KOPT-K1 (cell line): ENCODE measurements around the gene TRIM29.
"Not testable (repeated sequence)": the region's sequence is repeated elsewhere in the genome, so short reads cannot be mapped to it uniquely, and the experiment has no call there.

ENCODE experiments used
- H3K27ac ChIP-seq: fragments of 200-600 bp; sonication (generic); 2 replicates; pipeline ENCODE4 v1.5.1; 2016; ENCODE audit warnings: antibody characterized with exemption, mild to moderate bottlenecking, low read depth, low read length; ENCODE audit not compliant: poor library complexity, severe bottlenecking
- H3K36me3 ChIP-seq: fragments of 200-600 bp; sonication (generic); 2 replicates; pipeline ENCODE4 v1.5.1; 2017; ENCODE audit warnings: antibody characterized with exemption, mild to moderate bottlenecking, low read length, moderate library complexity; ENCODE audit not compliant: insufficient read depth
- H3K9me3 ChIP-seq: fragments of 200-600 bp; sonication (generic); 2 replicates; pipeline ENCODE4 v1.5.1; 2017; ENCODE audit warnings: antibody characterized with exemption, low read length, mild to moderate bottlenecking; ENCODE audit not compliant: insufficient read depth, poor library complexity, severe bottlenecking

The TRIM29 gene, protein sequence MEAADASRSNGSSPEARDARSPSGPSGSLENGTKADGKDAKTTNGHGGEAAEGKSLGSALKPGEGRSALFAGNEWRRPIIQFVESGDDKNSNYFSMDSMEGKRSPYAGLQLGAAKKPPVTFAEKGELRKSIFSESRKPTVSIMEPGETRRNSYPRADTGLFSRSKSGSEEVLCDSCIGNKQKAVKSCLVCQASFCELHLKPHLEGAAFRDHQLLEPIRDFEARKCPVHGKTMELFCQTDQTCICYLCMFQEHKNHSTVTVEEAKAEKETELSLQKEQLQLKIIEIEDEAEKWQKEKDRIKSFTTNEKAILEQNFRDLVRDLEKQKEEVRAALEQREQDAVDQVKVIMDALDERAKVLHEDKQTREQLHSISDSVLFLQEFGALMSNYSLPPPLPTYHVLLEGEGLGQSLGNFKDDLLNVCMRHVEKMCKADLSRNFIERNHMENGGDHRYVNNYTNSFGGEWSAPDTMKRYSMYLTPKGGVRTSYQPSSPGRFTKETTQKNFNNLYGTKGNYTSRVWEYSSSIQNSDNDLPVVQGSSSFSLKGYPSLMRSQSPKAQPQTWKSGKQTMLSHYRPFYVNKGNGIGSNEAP

DNA sequence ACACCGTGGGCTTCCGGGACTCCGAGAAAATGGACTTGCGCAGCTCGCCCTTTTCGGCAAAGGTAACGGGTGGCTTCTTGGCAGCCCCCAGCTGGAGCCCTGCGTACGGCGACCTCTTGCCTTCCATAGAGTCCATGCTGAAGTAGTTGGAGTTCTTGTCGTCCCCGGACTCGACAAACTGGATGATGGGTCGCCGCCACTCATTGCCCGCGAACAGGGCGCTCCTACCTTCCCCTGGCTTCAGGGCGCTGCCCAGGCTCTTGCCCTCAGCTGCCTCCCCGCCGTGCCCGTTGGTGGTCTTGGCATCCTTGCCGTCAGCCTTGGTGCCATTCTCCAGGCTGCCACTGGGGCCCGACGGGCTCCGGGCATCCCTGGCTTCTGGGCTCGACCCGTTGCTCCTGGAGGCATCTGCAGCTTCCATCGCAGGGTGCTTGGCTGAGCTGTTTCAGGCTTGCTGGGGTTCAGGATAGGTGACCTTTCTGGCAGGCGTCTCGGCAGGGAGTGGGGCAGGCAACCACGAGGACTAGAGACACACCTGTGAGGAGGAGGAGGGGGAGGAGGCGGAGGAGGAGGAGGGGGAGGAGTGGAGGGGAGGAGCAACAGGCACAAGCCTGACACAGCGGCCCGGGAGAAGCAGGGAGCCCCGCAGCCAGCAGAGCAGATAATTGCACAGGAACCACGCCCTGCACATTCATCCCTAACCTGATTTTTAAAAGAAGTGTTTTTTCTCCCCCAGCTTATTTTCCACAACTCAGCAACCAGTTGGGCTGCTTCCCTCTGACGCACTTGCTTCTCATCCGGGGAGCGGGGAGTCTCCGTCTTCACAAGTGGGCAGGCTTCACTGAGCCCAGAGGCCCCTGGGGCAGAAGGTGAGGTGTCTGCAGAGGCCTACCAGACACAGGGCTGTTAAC is at the start of gene TRIM29:
Gene TRIM29 (minus strand): TSS at position 503 of the 911 bp plus-strand sequence. CDS start 82 bp downstream, at position 421.
- Histone ChIP-seq H3K27ac (no peak within 1 kb of the TSS), H3K36me3 (no peaks in the 10 kb centered on the region), H3K9me3 (no peaks in the 10 kb centered on the region)

DNA sequence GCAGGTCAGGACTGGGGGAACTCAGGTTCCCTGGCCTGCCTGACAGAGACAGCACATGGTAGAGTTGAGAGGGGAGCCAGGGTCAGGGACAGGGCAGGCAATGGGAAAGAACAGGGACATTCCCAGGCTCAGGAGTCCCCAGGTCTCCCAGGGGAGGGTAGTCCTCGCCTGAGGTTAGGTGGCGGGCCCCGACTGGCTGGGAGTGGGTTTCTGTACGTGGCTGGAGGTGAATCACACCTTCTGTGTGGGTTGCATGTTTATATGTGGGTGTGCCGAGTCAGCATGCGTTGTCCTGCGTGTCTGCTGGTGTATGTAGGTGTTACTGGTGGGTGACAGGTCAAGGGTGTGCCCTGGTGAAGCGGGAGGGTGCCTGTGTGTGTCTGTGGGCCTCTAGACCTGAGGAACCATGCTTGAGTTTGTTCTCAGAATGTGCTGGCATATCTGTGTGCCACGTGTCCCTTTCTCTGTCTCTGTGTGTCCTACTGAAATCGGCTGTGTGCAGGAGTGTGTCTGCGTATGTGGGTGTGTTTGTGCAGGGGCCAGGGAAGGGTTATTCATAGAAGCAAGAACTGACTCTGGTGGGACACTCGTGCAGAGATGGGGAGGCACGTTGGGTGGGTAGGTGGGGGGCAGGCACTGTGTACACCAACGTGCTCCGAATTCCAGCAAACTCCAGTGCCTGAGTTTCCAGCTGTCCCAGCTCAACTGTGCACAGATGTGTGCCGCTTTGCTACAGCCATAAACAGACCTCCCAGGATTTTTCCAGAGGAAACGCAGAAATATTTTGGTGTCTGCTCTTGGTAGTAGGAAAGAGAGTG is 49.1 kb upstream of the TRIM29 start:
- Histone ChIP-seq H3K36me3 (no peaks in the 10 kb centered on the region), H3K9me3 (no peaks in the 10 kb centered on the region), H3K27ac (no peak overlapping the region)

DNA sequence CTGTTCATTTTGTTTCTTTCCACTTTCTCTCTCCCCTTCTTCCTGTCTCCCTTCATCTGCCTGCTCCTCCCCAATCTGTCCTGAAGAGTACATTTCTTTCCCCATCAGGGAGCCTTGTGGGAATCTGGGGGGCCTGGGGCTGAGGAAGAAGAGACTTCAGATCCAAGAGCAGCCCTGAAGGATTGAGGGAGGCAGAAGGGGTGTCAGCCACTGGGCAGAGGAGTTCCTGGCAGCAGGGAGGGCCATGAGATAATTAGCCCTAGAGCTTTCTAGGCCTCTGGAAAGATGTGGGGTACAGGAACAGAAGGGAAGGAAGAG is 48.5 kb upstream of the TRIM29 start:
- Histone ChIP-seq H3K9me3 (no peaks in the 10 kb centered on the region), H3K27ac (no peak overlapping the region), H3K36me3 (no peaks in the 10 kb centered on the region)

DNA sequence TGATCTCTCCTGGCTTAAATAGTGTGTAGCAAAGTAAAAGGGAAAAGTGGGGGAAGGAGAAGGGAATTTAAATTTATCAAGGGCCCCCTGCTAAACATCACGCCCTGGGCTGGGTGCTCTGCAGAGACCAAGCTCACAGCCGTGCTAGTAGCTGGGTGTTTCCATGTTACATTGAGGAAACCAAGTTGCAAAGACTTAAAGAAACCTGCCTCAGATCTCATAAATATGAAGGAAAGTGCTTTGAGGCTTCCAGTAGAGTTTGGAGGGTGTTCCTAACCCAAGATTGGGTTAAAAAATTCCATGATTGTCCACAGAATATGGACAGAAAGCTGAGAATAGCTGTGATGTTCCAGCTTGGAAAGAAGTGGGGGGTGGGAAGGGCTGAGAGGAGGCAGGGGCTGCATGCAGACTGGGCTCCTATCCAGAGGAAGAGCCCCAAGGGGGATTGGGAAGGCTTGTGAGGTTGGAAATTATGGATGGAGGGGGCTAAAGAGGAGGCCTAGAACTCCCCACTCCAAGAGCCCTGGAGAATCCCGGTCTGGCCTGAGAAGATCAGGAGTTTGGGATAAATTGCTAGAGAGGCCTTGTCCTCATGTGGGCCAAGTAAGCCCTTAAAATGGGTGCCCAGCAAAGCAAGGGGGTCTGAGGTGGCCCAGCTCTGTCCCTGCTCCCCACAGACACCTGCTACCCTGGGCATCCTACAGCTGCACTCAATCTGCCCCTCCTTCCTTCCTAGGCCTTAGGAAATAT is 48.0 kb upstream of the TRIM29 start:
- Histone ChIP-seq H3K36me3 (no peaks in the 10 kb centered on the region), H3K27ac (no peak overlapping the region), H3K9me3 (no peaks in the 10 kb centered on the region)

DNA sequence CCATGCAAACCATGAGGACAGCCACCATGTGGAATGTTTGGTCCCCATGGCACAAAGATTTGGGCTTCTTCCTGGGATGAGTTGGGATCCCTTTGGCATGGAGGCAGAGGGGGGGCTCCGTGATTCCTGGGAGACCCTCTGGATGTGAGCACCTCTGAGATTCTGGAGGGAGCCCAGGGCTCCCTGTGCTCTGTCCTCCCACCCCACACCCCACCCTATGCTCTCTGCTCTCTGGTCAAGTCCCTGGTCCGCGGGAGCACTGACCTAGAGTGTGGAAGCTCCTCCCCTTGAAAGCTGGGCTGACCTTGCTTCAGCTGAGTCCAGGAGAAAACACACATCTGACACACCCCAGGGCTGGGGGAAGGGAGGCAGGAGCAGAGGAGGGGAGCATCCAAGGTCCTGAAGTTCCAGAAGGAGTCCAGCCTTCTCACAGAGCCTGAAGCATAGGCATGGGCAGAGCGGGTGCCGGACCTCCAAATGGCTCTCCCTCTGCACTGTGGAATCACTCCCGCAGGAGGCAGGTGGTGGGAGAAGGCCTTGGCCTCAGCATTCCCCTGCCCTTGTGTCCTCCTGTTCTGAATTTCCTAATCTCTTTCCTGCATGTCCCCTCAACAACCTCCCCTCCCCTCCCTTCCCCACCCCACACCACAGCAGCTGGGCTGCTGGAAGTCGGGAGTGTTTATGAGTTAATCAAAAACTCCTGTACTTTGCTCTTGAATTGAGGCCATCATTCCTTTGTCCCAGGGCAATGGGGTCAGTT is 47.2 kb upstream of the TRIM29 start:
- Histone ChIP-seq H3K27ac (no peak overlapping the region), H3K9me3 (no peaks in the 10 kb centered on the region), H3K36me3 (no peaks in the 10 kb centered on the region)

DNA sequence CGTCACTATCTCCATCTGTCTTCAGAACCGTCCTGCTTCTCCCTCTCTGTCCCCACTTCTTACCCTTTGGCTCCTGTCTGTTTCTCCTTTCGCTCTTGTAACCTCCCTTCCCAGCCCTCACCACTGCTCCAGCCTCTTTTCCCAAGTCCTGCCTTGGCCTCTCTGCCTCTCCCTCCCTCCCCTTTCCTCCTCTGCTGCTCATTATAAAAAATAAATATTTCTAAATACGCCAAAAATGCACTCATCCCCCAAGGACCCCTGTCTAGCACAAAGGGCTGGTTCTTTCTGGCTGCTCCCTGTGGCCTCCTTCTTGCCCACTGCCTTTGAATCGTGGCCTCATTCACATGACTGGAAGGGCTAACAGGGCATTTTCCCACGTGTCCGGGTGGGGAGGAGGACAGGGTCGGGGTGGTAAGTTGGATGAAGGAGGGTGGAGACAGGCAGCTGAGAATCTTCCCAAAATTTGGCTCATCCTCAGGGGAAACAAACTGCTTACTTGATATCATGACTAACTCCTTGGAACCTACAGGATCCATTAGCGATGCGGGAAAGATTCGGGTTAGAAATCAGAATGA is 46.5 kb upstream of the TRIM29 start:
- H3K9me3 ChIP-seq = no peaks in the 10 kb centered on the region
- H3K36me3 ChIP-seq = no peaks in the 10 kb centered on the region

DNA sequence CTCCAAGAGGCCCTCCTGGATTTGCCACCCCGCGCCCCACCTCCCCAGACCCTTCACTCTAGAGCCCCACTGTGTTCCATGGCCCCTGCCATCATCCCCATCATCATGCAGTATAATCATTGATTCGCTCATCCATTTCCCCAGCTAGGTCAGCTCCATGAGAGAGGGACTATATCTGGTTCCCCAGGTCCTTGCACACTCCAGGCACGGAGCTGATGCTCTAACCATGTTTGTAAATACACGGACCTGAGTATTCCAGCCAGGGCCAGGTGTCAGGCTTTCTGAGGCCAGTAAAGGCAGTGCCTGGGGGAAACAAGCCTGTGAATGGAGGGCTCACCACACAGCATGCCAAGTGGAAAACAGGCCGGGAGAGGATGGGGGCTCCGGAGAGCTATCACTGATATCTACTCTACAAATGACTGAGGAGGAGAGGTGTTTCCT is 45.8 kb upstream of the TRIM29 start:
- no peaks in the 10 kb centered on the region for H3K9me3 ChIP-seq
- no peak overlapping the region for H3K27ac ChIP-seq
- H3K36me3 ChIP-seq = no peaks in the 10 kb centered on the region

More for the DNA sequence above, 46.5 kb upstream of the TRIM29 start:
- no peak overlapping the region for H3K27ac ChIP-seq

DNA sequence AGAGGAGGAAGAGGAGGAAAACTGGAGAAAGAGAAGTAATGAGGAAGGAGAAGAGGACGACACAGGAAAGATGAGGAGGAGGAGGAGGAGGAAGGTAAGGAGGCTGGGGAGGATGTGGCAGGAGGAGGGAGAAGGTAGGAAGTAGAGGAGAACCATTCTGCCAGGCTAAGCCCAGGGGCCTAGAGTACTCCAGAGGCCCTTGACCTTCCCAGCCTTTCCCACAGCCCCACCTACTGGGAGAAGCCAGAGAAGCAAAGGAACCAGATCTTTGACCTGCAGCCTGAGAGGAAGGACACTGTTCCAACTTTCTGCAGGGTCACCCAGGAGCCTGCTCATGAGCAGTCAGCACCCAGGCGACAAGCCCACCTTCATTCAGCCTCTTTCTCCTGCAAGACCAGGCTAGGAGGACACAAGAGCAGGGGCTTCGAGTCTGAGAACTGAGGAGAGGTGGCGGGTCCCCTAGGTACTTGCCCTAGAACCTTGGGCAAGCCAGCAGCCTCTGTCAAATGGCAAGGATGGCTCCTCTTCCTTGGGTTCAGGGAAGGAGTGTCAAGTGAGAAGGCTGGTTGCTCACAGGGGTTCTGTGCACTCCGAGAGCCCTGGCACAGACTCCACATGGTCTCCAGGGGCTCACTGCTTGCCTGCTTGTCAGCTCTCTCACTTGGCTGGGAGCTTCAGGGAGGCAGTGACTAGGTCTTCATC is 45.0 kb upstream of the TRIM29 start:
- Histone ChIP-seq H3K27ac (no peak overlapping the region), H3K9me3 (no peaks in the 10 kb centered on the region), H3K36me3 (no peaks in the 10 kb centered on the region)

DNA sequence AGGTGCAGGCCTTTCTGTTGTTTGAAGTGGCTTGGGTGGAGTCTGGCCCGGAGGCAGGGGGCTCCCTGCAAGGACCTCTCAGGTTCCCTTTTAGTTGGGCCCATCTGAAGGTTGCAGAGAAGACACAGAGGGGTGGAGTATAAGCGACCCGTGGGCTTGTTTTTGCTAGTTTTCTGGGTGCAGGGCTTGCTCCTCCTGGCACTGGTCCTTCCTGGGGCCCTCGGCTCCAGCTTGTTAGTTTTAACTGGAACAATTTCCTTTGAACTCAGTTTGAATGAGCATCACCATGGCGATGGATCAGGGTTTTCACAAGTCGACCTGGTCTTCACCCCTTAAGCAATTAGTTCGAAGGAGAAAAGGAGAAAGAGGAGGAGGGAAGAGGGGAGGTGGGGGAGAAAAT is 44.5 kb upstream of the TRIM29 start:
- Histone ChIP-seq H3K27ac (no peak overlapping the region), H3K9me3 (no peaks in the 10 kb centered on the region), H3K36me3 (no peaks in the 10 kb centered on the region)

DNA sequence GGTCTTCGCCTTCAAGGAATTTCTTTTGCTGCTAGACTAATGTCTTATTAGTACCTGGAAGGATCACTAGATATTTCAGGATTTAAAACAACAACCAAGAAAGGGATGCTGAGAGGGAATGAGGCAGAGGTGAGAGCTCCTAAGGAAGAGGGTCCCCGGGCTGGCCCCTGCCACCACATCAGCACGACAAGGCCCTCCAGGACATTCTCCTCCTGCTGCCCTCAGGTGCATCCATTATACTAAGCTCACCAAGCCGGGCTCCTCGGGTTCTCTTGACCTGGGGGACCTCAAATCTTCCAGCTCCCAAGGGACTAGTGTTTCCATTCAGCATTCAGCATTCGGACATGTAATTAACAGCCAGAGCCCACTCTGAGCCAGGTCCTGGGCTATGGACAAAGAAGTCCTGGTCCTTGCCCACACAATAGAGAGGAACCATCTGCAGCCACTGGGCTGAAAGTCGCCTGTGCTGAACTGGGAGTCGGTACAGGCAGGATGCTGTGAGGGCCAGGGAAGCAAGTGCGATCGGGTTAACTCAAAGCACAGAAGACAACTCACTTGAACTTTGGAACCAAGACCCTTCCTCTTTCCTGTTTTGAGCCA is 43.6 kb upstream of the TRIM29 start:
- no peaks in the 10 kb centered on the region for H3K36me3 ChIP-seq
- no peaks in the 10 kb centered on the region for H3K9me3 ChIP-seq
- no peak overlapping the region for H3K27ac ChIP-seq

DNA sequence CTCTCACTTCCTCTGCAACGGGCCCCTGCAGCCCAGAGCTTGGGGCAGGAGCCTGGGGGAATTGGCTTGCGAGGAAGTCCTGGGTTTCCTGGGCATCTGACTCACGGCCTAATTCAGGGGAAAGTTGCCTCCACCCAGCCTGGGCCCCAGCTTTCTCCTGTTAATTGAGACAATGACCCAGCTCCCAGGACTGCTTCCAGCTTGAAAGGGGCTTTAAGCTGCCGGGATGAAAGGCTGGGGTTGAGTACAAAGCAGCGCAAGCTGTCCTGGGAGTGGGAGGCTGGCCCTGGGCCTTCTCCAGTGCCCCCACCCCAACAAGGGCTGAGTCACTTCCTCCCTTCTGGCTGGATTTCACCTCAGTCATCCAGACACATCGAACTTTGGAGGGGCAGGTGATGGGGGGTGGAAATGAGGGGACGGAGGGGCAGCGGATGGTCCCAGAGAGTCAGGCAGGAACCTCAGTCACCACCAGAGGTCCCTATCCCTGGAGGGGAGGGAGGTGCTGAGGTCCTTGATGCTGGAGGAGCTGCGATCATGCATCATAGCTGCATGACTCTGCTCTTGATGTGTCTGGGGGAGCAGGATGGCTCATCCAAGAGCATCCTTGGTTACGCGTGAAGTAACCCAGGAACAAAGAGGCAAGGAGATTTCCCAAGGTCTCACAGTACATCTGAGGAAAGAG is 42.8 kb upstream of the TRIM29 start:
- H3K27ac ChIP-seq = no peak overlapping the region
- H3K9me3 ChIP-seq = no peaks in the 10 kb centered on the region
- H3K36me3 ChIP-seq = no peaks in the 10 kb centered on the region

DNA sequence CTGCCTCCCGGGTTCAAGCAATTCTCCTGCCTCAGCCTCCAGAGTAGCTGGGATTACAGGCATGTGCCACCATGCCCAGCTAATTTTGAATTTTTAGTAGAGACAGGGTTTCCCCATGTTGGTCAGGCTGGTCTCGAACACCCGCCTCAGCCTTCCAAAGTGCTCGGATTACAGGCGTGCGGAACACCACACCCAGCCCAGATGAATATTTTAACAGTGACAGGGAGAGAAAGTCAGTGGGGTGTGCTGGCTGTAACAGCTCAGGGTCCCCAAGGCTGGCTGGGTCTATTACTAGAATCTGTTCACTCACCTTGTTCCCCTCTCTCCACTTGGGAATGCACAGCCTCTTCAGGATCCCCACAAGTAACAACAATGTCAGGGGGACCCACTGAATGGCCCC is 42.1 kb upstream of the TRIM29 start:
- H3K9me3 ChIP-seq, H3K36me3 ChIP-seq, H3K27ac ChIP-seq: not testable (repeated sequence)
